SK-N-DZ (cell line): ENCODE measurements around the gene PIGM.

Experiments used
- DNase-seq: peaks from one replicate; pipeline ENCODE4 v3.0.0-alpha.2; 2015; ENCODE audit warnings: low spot score

Gene PIGM

DNA sequence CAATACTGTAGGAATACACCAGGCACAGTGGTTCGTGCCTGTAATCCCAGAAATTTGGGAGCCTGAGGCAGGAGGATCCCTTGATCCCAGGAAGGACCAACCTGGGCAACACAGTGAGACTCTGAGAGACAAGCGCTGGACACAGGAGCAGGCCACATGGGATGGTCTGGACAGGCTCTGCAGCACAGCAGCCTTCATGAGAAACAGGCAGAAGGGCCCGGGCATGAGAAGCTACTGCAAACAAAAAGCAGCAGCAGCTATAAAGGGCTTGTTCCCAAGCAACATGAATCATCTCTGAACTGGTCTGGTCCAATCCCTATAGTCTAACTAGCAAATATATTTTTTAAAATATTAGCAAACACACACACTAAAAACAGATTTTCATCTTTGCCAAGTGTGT lies 42.2 kb downstream of the PIGM start:
- no peak for DNase-seq

DNA sequence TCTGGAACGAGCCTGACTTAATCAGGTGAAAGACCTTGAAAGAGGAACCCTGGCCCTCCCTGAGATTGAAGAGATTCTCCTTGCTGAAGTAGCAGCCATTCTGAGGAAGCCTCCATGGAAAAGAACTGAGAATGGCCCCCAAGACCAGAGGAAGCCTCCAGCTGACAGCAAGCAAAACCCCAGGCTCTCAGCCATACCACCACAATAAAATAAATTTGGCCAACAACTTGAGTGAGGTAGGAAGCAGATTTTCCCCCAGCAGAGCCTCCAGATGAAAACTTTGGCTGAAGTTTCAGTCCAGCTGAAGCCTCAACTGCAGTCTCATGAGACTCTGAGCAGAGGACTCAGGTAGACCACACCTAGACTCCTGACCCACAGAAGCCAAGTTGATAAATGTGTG lies 43.8 kb downstream of the PIGM start:
- DNase-seq, result no peak

DNA sequence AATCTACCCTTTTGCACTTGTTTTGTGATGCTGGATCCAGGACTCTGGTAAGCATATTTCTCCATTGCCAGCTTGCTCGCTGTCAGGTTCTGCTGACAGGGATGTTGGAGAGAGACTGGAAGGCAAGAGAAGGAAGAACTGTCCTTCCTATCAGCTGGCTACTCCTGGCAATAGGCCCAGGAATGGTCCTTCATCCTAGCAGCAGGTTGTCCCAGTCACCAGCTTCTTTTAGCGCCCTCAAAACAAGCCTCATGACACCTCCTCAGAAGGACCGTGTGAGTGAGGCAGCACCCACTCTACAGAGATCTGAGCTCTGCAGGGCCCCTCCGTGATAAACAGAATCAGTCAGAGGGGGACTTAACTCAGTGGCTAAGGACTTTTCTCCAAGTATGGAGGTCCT lies 44.6 kb downstream of the PIGM start:
- DNase-seq, result no peak

- DNase-seq, result no peak
These were observed 45.3 kb downstream of the PIGM start for GRCh38 chr1:159986531-159986930.

GRCh38 chr1:159986093-159986492 lies 45.7 kb downstream of the PIGM start:
- DNase-seq, result no peak

- DNase-seq, result no peak
These were observed 46.3 kb downstream of the PIGM start for GRCh38 chr1:159985473-159985872.

GRCh38 chr1:159983681-159984080 lies 48.1 kb downstream of the PIGM start:
- DNase-seq, result no peak

GRCh38 chr1:159982280-159982679 lies 49.5 kb downstream of the PIGM start:
- no peak for DNase-seq

- no peak for DNase-seq
These were observed 50.3 kb downstream of the PIGM start for GRCh38 chr1:159981351-159982055.

- DNase-seq, result no peak
These were observed 51.0 kb downstream of the PIGM start for GRCh38 chr1:159980786-159981185.

GRCh38 chr1:159980076-159980475 lies 51.7 kb downstream of the PIGM start:
- DNase-seq, result no peak

DNA sequence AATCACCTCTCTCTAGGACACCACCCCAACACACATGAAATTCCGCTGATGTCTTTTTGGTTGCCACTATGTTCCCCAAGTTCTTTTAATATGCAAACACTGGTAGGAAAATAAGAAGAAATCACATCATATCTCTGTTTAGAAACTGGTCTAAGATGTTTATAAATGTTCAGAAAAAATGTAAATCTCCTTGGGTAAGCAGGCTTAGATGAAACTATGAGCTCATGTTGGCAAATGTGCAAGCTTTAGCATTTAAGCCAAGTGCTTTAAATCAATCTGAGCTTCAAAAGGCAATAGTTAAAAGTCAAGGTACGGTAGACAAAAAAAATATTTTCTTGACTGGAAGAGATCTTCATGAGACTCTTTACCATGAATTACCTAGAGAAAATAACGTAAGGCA lies 52.5 kb downstream of the PIGM start:
- DNase-seq, result no peak

DNA sequence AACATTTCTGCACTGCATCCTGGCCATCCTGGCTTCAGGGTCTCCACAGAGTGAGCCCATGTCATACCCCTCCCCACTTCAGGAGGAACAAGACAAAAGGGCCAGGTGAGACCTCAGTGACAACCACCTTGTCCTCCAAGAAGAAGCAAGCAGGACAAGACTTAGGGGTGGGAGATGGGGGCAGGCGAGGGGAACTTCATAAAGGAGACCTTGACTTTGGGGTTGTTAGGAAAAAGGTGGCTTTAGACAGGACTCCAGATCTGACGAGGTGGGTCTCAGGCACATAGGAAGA lies 53.7 kb downstream of the PIGM start:
- DNase-seq, result no peak

DNA sequence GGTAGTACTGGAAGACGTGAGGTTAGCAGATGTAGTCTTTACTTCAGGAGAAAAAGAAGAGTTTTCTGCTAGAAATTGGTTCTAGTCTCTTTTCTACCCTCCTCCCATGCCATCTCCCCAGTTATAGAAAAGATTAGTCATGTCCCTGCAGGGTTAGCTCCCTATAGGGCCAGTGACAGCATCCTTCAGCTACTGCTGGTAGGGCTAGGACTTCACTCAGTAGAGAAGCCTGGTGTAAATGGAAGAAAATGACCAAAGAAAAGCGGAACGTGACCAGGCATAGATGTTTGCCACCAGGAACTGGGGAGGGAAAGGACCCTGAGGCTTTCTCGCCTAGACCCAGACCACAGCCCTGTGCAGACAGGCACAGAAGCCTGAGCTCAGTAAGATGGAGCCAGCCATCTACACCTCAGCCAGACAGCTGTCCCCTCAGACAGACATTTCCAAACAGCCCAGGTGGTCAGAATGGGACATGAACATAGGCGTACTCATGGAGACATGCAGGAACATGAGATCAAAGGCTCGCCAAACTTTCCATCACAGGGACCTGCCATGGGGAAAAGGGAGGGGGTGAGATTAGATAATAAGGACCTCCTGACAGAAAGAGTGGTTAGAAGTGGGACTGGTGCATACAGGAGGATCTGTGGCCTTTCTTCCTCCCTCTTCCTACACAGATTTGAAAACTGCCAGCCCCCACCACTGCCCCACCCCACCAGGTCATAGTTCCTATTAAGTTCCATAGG lies 54.3 kb downstream of the PIGM start:
- no peak for DNase-seq
